Lower leg skin (tissue), 3 donors: ENCODE measurements around the gene HOXA13.

Experiments used
- POLR2A ChIP-seq, 2 donors: fragments of 450-650 bp; IDR thresholded peaks; one replicate each; pipeline ENCODE4 v1.6.1; 2016 to 2017; ENCODE audit warnings: antibody characterized with exemption in 2 of 2, mild to moderate bottlenecking in 1 of 2, moderate library complexity in 1 of 2
- TF ChIP-seq, protein P1 (sequence below), 3 donors: fragments of 450-650 bp; IDR thresholded peaks; one replicate each; pipeline ENCODE4 v1.5.1; 2016; ENCODE audit warnings: antibody characterized with exemption in 3 of 3, mild to moderate bottlenecking in 3 of 3, moderate library complexity in 2 of 3

DNA sequence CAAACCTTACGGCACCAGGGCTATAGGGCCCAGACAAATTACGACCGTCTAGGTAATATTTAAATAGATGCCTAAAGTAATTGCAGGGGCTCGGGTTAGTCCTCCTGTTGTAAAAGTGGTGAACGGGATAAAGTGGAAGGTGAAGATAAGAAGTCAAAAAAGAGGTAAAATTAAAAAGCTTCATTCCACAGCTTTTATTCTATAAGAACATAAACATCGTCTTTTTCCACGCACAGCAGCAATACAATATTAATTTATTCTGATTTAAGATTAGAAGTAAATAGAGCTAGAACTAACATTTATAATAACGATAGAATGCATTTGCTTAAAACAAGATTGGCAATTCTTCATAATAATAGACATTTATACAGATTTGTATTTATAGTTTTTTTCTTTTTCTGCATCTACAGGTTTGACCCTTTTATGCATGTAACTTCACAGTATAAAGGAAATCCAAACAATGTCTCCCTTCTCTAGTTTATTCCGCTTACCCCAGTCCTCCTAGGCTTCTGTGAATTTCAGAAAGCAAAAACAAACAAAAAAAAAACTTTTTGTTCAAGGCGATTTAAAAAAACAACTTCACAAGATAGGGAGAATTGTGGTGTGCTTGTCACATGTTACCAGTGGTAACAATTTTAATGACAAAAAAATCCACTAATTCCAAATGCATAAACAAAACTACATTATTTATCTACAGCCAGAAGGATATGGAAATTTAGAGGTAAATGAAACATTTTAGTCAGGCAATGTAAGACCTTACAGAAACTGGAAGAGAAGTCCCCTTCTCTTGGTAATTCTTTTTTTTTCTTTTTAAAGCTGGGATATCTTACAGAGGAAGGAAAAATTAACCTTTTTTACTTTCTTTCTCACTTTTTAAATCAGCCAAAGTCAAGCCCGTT is 29.2 kb downstream of the HOXA13 start:
- TF ChIP-seq, protein P1, sequence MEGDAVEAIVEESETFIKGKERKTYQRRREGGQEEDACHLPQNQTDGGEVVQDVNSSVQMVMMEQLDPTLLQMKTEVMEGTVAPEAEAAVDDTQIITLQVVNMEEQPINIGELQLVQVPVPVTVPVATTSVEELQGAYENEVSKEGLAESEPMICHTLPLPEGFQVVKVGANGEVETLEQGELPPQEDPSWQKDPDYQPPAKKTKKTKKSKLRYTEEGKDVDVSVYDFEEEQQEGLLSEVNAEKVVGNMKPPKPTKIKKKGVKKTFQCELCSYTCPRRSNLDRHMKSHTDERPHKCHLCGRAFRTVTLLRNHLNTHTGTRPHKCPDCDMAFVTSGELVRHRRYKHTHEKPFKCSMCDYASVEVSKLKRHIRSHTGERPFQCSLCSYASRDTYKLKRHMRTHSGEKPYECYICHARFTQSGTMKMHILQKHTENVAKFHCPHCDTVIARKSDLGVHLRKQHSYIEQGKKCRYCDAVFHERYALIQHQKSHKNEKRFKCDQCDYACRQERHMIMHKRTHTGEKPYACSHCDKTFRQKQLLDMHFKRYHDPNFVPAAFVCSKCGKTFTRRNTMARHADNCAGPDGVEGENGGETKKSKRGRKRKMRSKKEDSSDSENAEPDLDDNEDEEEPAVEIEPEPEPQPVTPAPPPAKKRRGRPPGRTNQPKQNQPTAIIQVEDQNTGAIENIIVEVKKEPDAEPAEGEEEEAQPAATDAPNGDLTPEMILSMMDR (IDR thresholded peaks at IDR 0.05), result no peak
- no peak for TF ChIP-seq POLR2A (IDR thresholded peaks at IDR 0.05)
